HG03175 (cell line): ENCODE data around the gene ARID1A.

Experiments used
- ATAC-seq: cut with Tn5 transposase; IDR thresholded peaks from one replicate; pipeline ENCODE4 v1.9.1; 2021; ENCODE audit warnings: mild to moderate bottlenecking, moderate library complexity; ENCODE audit not compliant: unreplicated experiment

ARID1A gene

GRCh38 chr1:26726784-26727183 lies 31.0 kb downstream of the ARID1A start:
- no peak for ATAC-seq

GRCh38 chr1:26727476-26727875 lies 31.7 kb downstream of the ARID1A start:
- no peak for ATAC-seq

DNA sequence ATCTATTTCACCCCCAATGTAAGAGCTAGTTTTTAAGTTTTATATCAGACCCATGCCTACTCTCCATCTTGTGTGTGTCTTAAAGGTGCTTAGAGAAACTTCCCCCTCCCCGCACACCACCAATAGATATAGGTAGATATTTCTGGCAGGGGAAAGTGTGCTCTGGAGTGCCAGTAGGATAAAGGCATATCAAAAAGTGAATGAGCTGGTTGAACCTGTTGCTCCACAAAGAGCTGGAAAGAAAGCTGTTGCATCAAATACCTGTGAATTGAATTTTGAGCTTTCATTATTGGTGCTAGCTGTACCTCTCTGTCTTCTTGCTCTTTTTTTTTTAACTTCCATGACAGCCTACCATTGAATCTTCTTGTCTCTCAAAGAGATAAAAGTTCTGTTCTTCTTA lies 32.8 kb downstream of the ARID1A start:
- no peak for ATAC-seq

GRCh38 chr1:26729633-26730032 lies 33.8 kb downstream of the ARID1A start:
- no peak for ATAC-seq

DNA sequence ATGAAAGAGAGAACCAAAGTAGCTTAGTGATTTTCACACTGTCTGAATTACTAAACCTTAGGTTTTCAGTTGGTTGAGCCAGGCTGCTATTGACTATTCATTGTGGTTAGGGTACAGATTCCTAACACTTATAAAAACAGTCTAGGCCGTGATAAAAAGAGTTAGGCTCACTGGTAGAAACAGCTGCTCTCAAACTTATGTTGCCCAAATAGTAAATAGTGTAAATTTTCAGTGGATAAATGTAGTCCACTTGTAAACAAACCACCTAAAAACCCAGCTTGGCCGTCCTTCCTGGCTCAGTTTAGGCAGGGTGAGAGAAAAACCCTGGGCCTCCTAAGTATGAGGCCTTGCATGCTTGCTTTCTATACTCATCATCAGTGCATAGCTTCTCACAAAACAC lies 34.9 kb downstream of the ARID1A start:
- ATAC-seq, result no peak

DNA sequence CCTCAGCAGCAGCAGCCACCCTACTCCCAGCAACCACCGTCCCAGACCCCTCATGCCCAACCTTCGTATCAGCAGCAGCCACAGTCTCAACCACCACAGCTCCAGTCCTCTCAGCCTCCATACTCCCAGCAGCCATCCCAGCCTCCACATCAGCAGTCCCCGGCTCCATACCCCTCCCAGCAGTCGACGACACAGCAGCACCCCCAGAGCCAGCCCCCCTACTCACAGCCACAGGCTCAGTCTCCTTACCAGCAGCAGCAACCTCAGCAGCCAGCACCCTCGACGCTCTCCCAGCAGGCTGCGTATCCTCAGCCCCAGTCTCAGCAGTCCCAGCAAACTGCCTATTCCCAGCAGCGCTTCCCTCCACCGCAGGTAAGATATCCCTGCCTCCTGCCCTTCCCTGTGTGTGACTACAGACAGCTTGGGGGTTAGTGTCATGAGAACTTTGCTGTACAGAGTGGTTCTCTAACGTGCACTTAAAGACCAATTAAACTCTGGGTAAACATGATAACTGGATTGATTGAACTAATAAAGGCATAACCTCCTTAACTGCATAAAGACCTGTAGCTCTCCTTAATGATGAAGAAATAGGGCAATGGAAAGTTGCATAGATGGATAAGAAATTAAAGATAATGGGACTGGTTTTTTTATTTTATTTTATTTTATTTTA lies 35.6 kb downstream of the ARID1A start:
- no peak for ATAC-seq

DNA sequence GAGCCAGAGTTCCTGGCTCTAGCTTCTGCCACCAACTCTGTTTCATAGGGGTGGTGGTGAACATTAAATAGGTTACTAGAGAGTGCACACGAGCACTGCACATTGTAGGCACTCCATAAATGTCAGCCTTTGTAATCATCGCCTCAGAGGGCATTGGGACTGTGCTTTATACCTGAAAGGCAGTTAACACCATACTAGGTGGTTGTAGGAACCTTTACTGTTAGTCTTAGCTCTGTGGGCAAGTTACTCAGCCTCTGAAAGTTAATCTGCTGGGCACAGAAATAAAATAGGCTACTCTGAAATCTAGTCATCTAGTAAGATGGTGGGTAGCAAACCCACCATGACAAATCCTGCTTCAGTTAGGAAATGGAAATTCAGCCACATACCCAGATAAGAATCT lies 37.6 kb downstream of the ARID1A start:
- no peak for ATAC-seq

DNA sequence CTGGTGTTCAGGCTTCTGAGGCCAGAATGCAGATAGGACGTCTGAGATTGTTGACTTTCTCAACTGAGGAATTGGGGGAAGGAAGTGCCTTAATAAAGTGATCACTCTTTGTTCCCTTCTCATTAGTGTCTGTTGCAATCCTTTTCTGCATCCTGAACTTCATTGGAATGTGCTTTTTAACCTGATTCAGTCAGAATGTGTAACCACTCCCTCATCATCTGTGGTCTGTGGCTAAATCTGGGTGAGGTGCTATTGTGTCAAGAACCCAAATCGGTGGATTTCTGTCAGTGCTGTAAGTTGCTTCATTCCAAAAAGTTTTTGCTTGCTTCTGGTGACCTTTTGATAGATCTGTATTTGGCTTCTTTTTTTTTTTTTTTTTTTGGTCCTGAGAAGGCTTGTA lies 38.2 kb downstream of the ARID1A start:
- ATAC-seq, result no peak

DNA sequence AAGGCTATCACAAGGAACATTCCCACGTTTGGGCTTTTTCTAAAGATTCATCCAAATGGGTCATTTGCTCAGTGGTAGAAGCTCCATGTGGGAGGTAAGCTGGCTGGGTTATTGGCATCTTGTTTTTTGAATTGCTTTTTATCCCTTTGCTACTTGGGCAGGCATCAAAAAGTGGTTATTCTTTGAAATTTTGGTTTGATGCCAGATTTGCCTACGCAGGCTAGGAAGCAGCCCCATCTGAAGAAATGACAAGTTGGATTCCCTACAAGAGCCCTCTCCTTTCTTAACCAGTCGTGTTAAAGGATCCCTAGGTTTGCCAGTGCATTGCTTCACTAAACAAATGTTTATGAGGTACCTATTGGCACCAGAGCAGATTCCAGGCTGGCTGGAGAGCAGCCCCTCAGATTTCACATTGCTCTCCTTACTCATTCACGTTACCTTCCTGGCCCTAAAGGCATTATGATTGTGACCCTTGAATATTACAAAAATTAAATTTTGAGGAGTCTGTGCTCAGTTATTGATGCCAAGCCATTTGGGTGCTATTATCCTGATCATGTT lies 38.8 kb downstream of the ARID1A start:
- ATAC-seq, result no peak

- ATAC-seq, result no peak
These were observed 43.6 kb downstream of the ARID1A start for GRCh38 chr1:26739329-26739914.

GRCh38 chr1:26740023-26740634 lies 44.3 kb downstream of the ARID1A start:
- no peak for ATAC-seq

- ATAC-seq, result no peak
These were observed 45.1 kb downstream of the ARID1A start for GRCh38 chr1:26740952-26741351.

GRCh38 chr1:26743426-26744059 lies 47.7 kb downstream of the ARID1A start:
- ATAC-seq, result peak; percentile 20

DNA sequence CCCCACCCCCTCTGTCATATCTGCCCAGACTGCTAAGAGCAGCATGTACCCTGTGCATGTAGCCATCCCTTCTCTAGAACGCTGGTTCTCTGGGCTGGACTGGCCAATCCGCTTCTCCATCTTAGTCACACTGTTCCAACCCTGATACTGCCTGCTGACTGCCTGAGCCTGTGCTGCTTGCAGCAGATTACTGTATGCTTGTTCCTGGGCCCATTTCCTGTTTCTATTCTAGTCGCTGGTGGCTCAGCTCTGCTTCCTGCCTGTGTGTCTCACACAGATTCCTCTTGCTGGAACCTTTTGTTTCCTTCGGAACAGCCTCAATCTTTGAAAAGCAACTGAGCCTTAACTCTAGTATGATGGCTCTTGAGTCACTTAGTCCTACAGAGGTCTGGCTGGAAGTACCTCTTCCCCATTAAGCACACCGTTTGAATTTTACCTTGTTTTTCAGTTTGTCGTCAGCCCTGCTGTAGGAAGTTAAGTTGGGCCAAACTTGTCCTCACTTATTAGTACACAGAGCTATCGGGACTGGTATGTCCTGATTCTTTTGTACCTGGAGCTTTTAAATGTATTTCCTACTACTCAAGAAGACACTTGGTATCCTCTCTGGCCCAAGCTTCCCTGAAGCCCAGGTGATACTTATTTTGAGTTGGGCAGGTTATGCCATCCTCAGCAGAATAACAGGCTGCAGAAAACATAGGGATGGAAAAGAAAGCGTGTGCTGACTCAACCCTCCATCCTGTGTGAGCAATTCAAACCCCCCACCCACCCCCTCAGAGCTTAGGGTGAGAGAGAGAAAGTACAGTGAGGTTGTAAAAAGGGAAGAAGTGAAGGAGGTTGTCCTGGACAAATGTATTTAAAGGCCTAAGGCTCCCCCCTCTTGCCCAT lies 48.5 kb downstream of the ARID1A start:
- peak; percentile 95 for ATAC-seq

DNA sequence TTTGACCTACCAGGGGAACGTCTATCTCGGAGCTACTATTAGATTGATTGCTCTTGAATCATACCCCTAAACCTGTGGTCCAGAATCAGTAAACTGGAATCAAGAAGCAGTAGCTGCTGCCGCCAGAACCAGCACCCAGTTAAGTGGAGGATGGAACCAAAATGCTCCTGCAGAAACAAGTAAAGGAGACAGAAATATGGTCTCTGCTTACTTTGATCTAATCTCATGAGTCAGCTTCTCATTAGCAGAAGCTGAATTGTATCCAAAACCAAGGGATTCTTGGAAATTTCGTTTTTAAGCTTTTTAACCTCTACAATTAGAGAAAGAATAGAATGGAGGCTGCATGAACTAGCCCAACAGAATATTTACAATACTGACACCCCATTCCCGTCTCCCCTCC lies 49.4 kb downstream of the ARID1A start:
- no peak for ATAC-seq

DNA sequence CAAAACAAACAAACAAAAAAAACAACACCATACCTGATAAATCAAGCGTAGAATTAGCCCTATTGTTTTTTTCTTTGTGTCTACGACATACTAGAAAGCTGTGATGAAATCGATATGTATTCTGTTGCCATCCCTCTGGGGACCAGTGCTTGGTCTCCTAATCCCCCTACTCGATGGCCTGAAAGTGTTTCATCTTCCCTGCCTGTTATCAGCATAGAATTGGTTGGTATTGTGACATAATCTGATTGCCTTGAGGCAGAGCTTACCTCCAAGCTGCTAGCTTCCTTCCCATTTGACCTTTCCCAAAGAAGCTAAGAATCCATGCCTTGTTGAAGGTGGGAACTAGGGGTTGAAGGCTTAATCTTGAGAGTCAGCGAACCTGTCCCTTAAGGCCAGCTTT lies 51.2 kb downstream of the ARID1A start:
- no peak for ATAC-seq

- ATAC-seq, result no peak
These were observed 52.5 kb downstream of the ARID1A start for GRCh38 chr1:26748351-26748750.

DNA sequence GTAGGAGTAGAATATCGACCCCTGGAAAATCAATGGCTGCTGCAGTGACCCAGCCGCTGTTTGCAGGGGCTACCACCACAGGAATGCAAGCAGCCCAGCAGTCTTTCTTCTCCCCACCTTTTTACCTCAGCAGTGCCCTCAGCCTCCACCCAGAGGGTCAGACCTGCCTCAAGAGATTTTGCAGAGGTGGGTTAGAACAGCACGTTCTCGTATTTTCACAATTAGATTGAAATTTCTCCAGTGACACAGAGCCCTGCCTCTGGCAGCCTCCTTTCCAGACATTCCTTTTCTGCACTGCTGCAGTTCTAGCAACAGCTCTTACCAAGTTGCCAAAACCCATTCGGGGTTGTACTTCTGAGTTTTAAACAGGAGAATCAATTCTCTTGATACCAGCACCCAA lies 53.6 kb downstream of the ARID1A start:
- ATAC-seq, result no peak

- ATAC-seq, result no peak
These were observed 54.6 kb downstream of the ARID1A start for GRCh38 chr1:26750428-26750827.

DNA sequence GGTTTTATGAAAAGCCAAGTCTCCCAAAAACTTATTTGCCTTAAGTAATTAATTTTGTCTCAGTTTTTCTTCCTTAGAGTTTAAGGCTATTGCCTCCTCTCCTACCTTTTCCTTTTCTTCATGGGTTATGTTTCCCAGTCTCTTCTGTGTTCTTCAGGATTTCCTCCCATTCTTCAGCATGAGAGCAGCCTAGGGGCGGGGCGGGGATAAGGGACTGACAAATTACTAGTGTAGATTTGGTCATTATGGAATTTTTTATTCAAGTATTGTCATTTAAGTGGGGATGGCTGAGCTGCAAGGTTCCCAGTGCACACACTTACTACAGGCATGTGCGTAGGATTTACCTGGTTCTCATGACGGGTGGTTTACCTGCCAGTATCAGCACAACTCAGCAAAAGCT lies 56.7 kb downstream of the ARID1A start:
- ATAC-seq, result no peak
